MM.1S (cell line): ENCODE measurements around the gene CTU2.

Experiments used
- DNase-seq: peaks from one replicate; pipeline ENCODE4 v3.0.0-alpha.2; 2015
- H2AFZ ChIP-seq: fragments of 300-600 bp; sonication (generic); 2 replicates; pipeline ENCODE4 v1.6.0; 2016; ENCODE audit warnings: antibody characterized with exemption, low read length
- H3F3A ChIP-seq: fragments of 300-600 bp; sonication (generic); 2 replicates; pipeline ENCODE4 v1.6.1; 2016; ENCODE audit warnings: mild to moderate bottlenecking, antibody characterized with exemption, low read length, moderate library complexity, mixed read lengths; ENCODE audit not compliant: insufficient read depth
- H3K27ac ChIP-seq: fragments of 300-600 bp; sonication (generic); 2 replicates; pipeline ENCODE4 v1.5.1; 2016; ENCODE audit warnings: mild to moderate bottlenecking, low read length
- H3K27me3 ChIP-seq: fragments of 300-600 bp; sonication (generic); replicated peaks from 2 replicates; pipeline ENCODE4 v1.6.0; 2016; ENCODE audit warnings: low read length; ENCODE audit not compliant: insufficient read depth
- H3K36me3 ChIP-seq: fragments of 300-600 bp; sonication (generic); replicated peaks from 2 replicates; pipeline ENCODE4 v1.6.1; 2016; ENCODE audit warnings: mild to moderate bottlenecking, low read length, mixed read lengths; ENCODE audit not compliant: insufficient read depth
- H3K4me1 ChIP-seq: fragments of 300-600 bp; sonication (generic); 2 replicates; pipeline ENCODE4 v1.6.1; 2016; ENCODE audit warnings: low read length, mixed read lengths
- H3K4me2 ChIP-seq: fragments of 300-600 bp; sonication (generic); 2 replicates; pipeline ENCODE4 v1.6.0; 2016; ENCODE audit warnings: low read depth, low read length
- H3K4me3 ChIP-seq: fragments of 300-600 bp; sonication (generic); 2 replicates; pipeline ENCODE4 v1.5.1; 2016; ENCODE audit warnings: low read length, mixed read lengths
- H3K79me2 ChIP-seq: fragments of 300-600 bp; sonication (generic); 2 replicates; pipeline ENCODE4 v1.6.1; 2016; ENCODE audit warnings: mixed run types, low read length, mixed read lengths
- H3K9ac ChIP-seq: fragments of 300-600 bp; sonication (generic); 2 replicates; pipeline ENCODE4 v1.6.1; 2016; ENCODE audit warnings: low read length, mixed read lengths
- H3K9me2 ChIP-seq: fragments of 300-600 bp; sonication (generic); replicated peaks from 2 replicates; pipeline ENCODE4 v1.6.1; 2016; ENCODE audit warnings: mild to moderate bottlenecking, low read length, mixed read lengths; ENCODE audit not compliant: insufficient read depth
- H3K9me3 ChIP-seq: fragments of 300-600 bp; sonication (generic); replicated peaks from 2 replicates; pipeline ENCODE4 v1.6.1; 2016; ENCODE audit warnings: mild to moderate bottlenecking, low read length, mixed read lengths; ENCODE audit not compliant: insufficient read depth
- H4K20me1 ChIP-seq: fragments of 300-600 bp; sonication (generic); 2 replicates; pipeline ENCODE4 v1.6.1; 2016; ENCODE audit warnings: mild to moderate bottlenecking, low read length, moderate library complexity, mixed read lengths; ENCODE audit not compliant: insufficient read depth
- CTCF ChIP-seq: fragments of 300-600 bp; sonication (generic); IDR thresholded peaks from 2 replicates; pipeline ENCODE4 v1.5.1; 2016; ENCODE audit warnings: antibody characterized with exemption, low read length, mixed read lengths
- EZH2 ChIP-seq: fragments of 300-600 bp; sonication (generic); optimal IDR thresholded peaks from 2 replicates; pipeline ENCODE3; 2017; ENCODE audit warnings: low read depth, mild to moderate bottlenecking, antibody characterized with exemption, low read length, mixed read lengths
- EZH2phosphoT487 ChIP-seq: fragments of 300-600 bp; sonication (generic); IDR thresholded peaks from 2 replicates; pipeline ENCODE4 v1.6.1; 2018; ENCODE audit warnings: antibody characterized with exemption, low read length

CTU2 gene

GRCh38 chr16:88662843-88663606 lies 43.3 kb upstream of the CTU2 start, which contains the start of gene MVD:
Gene MVD (minus strand): TSS chr16:88663091. CDS start chr16:88663080, 11 bp downstream.
- peak within 1 kb of the TSS; percentile 78 for H3K9ac ChIP-seq
- peak within 1 kb of the TSS; percentile 75 for H3K4me3 ChIP-seq
- TF ChIP-seq EZH2phosphoT487: no peak
- peak; percentile 2; the same call in 1 of the 2 replicates for TF ChIP-seq CTCF
- TF ChIP-seq EZH2: no peak
- H3K79me2 ChIP-seq: peaks cover 13% of the 10 kb centered on the region
- H3K27ac ChIP-seq: peak within 1 kb of the TSS; percentile 25; the same call in 1 of the 2 replicates
- H3K9me2 ChIP-seq: no peaks in the 10 kb centered on the region
- no peaks in the 10 kb centered on the region for H3K36me3 ChIP-seq
- peak within 1 kb of the TSS; percentile 67; the same call in 1 of the 2 replicates for H2AFZ ChIP-seq
- H3K9me3 ChIP-seq: no peaks in the 10 kb centered on the region
- no peaks in the 10 kb centered on the region for H3F3A ChIP-seq
- peak; percentile 91 for DNase-seq
- no peaks in the 10 kb centered on the region for H4K20me1 ChIP-seq
- H3K4me2 ChIP-seq: peak within 1 kb of the TSS; percentile 63
- H3K27me3 ChIP-seq: no peaks in the 10 kb centered on the region
- H3K4me1 ChIP-seq: no peaks in the 10 kb centered on the region

- H3K4me2 ChIP-seq: no peak overlapping the region
- no peak overlapping the region for H3K27ac ChIP-seq
- no peak overlapping the region for H2AFZ ChIP-seq
- DNase-seq: no peak
- peaks cover 10% of the 10 kb centered on the region for H3K79me2 ChIP-seq
- H3K9me3 ChIP-seq: no peaks in the 10 kb centered on the region
- no peak overlapping the region for H3K4me3 ChIP-seq
- no peak overlapping the region for H3K9ac ChIP-seq
- no peaks in the 10 kb centered on the region for H3K36me3 ChIP-seq
- no peaks in the 10 kb centered on the region for H3K27me3 ChIP-seq
- no peaks in the 10 kb centered on the region for H4K20me1 ChIP-seq
- H3K9me2 ChIP-seq: no peaks in the 10 kb centered on the region
- TF ChIP-seq EZH2phosphoT487: no peak
- TF ChIP-seq EZH2: no peak
- no peak for TF ChIP-seq CTCF
- no peaks in the 10 kb centered on the region for H3F3A ChIP-seq
- H3K4me1 ChIP-seq: no peaks in the 10 kb centered on the region
Observed at GRCh38 chr16:88665148-88665547, 41.2 kb upstream of the CTU2 start.

GRCh38 chr16:88665570-88665969 lies 40.7 kb upstream of the CTU2 start:
- H3K4me2 ChIP-seq: no peak overlapping the region
- H3F3A ChIP-seq: no peaks in the 10 kb centered on the region
- no peaks in the 10 kb centered on the region for H3K27me3 ChIP-seq
- no peaks in the 10 kb centered on the region for H3K36me3 ChIP-seq
- no peaks in the 10 kb centered on the region for H3K4me1 ChIP-seq
- no peak overlapping the region for H3K27ac ChIP-seq
- TF ChIP-seq CTCF (no peak), EZH2phosphoT487 (no peak), EZH2 (no peak)
- peaks cover 10% of the 10 kb centered on the region for H3K79me2 ChIP-seq
- no peaks in the 10 kb centered on the region for H3K9me2 ChIP-seq
- DNase-seq: no peak
- no peak overlapping the region for H3K4me3 ChIP-seq
- no peak overlapping the region for H2AFZ ChIP-seq
- no peak overlapping the region for H3K9ac ChIP-seq
- no peaks in the 10 kb centered on the region for H4K20me1 ChIP-seq
- H3K9me3 ChIP-seq: no peaks in the 10 kb centered on the region
